GM10847 (cell line): Measurements from ENCODE around the gene PDE4D.

Source experiments
- POLR2A ChIP-seq: IDR thresholded peaks from 2 replicates; pipeline ENCODE4 v1.6.1; 2011; ENCODE audit not compliant: insufficient read length; ENCODE audit errors: extremely low read depth

Gene PDE4D

DNA sequence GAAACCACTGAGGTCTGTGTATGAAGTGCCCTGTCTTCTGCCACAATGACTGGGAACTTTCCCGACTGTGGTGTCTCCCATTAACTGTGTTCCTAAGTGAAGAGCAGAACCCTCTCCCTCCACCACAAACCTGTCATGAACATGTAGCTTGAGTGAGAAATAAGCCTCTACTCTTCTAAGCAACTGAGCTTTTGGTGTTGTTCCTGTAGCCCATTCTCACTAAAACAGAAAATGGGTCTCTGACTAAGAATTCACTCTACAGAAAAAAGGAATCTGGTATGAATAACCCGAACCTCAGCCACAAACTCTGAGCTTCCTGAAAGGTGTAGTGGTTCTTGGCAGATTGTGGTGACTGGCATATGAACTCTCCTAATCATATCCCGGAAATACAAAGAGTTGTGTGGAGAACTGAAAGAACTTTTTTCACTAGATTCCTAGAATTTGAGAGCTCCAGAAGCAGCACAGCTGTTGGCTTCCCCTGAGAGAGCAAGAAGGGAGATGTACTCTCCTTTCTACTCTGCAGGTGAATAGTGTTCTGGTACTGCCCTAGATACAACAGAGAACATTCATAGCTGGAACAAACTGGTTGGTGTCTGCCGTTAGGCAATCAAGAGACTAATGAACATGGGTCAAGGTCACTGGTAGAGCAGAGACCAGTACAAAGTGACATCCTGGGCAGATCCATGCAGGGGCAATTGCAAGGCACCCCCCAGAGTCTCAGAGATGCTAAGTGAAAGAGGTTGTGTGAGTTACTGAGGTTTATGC is 283.8 kb downstream of the PDE4D start:
- TF ChIP-seq POLR2A = no peak

DNA sequence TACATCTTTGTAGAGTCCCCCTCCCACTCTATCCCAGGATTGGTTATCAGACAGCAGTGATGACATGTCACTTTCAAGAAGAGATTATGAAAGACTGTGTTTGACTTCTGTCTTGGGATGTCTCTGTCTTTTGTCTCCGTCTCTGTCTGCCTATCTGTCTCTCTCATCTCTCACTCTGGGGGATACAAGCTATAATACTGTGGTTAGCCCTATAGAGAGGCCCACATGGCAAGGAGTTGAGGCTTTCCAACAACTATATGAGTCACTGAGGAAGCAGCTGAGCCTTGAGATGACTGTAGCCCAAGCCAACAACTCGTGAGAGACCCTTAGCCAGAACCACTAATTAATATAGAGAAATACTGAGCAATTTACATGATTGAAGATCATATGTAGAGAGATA is 284.8 kb downstream of the PDE4D start:
- TF ChIP-seq POLR2A = no peak

DNA sequence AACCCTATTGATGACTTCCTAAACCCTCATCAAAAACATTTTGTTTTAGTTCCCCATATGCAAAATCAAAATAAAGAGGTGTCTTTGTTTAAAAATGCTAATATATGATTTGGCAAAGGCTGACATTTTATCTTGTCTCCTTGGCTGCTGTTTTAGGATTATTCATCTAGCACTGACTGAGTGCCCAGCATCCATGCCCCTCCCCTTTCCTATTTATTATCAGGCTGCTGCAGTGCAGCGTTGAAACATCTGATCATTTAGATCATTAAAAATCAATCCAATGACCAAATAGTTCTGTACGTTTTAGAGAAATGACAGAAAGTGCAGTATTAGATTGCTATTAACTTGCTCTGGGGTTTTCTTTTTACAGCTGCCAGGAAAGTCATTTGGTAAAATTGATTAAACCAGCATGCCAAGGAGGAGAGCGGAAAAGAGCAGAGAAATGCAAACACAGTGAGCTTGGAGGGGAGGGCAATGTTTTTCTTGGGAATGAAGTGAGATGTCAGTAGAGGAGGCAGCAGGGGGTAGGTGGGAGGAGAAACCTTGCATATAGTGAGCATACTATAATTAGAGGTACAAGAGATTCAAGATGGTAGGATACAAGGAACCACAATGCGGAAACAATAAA is 286.3 kb downstream of the PDE4D start:
- TF ChIP-seq POLR2A = no peak

DNA sequence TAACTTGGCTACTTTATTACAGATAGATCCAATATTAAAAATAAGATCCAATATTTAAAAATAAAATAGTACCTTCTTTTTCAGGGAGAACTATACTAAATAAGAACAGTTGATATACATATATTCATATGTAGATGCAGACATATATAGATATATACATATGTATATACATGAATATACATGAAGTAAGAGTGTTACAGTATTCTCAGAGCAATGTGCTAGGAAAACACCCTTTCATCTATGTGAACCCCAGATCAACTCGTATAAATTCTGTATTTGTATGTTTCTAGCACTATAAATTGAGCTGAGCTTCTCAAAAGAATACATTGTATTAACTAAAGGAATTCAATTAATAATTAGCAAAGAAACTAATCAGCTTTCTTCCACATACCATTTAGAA is 287.6 kb downstream of the PDE4D start:
- TF ChIP-seq POLR2A = no peak

DNA sequence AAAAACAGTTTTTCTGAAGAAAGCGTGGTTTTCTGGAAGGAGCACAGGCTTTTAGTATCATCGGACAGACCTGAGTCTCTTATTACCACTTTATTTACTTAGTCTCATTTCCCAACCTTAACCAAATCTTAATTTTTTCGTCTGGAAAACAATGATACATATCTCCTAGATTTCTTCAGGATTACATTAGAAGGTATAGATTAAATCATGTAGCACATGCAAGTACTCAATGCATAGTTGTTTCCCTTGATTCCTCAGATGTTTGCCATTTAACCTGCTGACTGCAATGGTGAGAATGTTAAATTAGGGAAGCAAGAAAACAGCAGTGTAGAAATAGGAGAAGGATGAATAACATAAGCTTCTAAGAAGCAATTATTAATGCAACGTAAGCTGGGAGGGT is 289.4 kb downstream of the PDE4D start:
- TF ChIP-seq POLR2A = no peak

DNA sequence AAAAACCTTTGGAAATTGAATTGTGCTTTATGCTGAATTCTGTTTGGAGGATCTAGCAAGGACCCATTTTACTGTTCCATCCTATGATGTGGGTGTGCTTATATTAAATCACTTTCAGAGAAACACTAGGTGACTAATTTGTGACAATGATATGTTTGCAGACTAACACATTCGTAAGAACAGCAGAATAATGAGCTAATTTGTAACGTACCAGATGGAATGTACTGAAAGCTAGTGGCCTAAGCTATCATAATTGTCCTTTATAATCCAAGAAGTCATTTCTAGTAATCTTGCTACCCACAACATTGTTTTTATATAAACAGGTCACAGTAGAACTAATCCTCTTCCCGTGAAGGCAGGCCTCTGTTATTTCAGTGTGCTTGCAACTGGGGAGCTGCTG is 292.5 kb downstream of the PDE4D start:
- no peak for TF ChIP-seq POLR2A

DNA sequence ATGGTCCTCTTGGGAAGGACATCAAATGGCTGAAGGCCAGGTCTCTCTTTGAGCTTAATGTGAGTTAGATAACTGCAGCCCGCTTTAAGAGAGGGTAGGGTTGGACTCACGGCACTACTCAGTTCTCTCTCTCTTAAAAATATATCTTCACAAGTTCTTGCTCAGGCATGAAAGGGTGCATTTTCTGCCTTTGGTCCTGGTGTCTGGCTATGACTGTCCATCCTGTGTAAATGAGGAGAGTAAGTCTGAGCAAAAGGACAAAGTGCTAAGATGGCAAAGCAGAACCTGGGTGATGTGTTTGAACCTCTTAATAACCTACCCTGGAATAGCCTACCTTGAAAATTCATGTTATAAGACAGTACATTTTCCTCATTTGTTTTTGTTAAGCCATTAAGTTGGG is 293.4 kb downstream of the PDE4D start:
- no peak for TF ChIP-seq POLR2A

DNA sequence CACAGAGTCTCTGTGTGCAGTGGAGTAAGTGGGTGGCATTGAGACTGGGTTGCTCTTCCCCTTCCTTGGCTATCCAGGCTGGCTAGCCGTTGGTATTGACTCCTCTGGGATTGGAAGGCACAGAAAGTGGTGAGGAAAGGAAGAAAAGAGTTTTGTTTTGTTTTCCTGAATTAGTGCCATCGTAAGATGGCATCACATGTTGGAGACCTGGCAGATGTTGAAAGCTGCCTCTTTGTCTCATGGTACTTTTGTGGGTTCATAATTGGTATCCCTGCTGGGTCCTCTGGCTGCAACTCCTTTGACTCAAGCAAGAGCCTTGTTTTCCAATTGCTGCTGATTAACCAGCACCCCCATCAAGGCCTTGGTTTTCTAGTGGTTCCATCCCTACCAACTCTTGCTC is 293.8 kb downstream of the PDE4D start:
- no peak for TF ChIP-seq POLR2A

DNA sequence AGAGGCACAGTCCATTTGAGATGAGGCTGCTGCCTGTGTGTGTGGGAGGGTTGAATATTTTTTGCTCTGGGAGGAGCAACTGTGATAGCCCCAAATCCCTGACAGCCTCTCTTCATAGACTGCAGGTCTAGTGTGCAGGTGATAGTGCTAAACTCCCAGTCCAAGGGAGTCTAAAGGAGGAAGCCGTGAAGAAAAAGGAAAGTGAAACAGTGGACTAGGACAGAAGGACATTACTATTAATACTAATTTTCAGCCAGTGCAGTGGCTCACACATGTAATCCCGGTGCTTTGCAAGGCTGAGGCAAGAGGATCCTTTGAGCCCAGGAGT is 295.0 kb downstream of the PDE4D start:
- TF ChIP-seq POLR2A = no peak

DNA sequence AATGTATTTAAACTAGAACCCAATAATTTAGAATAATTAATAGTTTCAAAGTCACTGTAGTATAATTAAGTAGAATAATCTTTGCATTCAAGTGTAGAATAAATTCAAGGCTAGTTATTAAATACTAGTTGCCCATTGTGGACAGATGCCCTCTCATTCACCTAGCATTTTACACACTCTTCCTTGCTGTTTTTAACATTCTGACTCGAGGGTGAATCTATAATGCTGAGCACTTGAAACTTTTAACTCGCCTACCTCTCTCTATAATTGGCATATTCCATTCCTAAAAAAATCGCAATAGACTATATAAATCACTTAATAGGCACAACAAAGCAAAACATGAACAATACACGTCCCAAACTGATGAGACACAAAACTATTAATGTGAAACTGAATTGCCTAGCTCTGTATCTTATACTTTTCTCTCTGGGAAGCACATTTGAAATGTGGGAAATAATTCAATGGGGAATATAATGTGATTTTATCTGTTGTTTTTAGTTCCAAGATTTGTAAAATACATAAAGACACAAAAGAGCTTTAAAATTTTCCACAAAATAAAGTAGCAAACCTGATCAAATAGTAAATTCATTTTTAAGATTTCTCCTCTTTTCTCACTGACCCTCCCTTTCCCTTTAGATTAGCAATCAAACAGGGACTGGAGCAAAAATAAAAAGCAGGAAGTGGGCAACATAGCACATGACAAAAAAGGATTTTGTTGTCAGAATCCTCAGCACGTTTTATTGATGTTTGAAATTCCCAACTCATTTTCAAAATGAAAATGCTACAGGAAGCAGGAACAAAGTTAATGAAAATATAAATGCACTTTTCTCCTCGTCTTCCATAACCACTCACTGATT is 295.6 kb downstream of the PDE4D start:
- TF ChIP-seq POLR2A = no peak

DNA sequence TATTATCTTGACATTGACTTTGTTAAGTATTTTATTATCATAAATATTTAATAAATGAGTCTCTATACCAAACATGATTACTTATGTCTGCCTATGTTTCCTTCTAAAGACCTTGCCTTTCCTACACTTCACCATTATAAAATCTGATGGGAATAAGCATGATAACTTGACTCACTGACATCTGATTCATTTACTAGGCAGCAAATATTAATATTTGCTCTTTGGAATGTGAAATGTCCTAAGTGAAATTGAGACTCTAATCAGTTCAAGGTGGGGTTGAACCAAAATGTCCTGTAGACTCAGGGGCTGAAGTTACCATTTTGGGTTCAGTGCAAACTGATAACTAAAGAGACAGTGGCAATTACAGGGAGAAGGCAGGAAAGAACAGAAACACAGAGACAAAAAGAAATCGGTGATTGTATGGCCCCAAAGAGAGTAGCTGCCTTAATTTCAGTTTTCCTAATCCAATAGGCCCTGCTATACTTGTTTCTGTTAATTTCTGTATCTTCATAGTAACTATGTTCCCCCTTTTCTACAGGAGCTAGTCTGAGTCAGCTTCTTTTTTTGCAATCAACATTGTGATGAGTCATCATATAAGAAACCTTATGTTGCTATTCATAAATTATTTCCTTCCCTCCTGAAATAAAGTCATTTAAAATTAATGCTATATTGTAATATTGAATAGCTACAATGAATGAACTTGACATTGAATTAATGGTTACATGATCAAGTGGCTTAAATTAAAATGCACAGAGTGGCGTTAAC is 296.8 kb downstream of the PDE4D start:
- TF ChIP-seq POLR2A = no peak

DNA sequence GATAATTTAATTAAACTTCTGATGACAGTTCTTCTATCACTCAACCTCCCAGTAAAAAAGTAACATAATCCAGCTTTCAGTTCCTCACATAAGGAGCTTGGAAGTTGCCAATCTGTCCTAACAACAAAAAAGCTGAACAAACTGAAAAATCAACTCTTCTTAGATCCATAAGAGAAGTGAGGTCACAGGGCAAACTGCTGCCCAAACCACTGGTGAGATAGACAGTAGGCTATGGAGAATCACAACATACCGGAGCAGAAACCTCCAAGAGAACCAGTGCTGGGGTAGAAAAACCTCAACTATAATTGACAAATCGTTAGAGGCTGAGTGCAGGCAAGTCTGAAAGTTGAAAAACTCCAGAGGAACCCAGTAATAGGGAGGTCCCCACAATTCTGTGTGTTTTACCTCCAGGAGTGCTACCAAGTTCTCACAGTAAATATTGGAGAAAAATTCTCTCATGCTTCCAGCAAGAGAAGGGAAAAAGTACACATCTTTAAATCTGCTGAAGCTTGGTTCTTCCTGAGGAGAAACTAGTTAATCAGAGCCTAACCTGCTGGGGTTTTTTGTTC is 300.0 kb downstream of the PDE4D start:
- no peak for TF ChIP-seq POLR2A

DNA sequence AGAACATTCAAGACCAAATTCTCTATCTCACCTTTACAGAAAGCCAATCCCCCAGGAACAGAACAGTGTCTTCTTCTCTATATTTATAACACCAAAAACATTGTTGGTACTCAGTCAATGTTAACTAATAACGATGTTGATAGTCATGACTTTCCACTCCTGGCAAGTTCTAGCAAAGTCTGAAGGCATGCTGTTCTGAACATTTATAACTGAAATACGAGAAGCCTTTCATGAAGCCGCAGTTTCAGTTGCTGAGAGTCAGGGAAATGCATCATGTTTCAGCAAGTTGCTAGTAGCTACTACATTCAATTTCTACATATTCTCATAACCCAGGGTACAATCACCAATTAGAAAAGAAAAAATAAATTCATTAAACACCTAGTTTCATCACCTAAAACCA is 301.4 kb downstream of the PDE4D start:
- TF ChIP-seq POLR2A = no peak

DNA sequence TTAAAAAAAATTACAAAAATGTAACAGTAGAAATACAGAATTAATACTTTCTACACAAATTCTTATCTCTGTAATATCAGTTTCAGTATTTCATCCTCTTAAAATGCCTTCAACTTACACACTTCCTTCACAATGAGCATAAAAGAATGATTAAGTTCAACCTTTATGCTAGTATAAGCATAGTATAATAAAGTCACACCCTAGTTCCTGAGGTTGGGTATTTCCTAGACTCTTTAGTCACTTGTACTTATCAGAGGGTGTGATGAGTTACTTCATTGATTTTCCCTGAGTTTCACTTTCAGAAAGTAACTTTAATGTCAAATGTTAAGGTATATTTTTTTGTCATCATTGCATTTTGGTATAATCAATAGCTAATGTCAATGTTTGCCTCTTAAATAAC is 302.4 kb downstream of the PDE4D start:
- no peak for TF ChIP-seq POLR2A

DNA sequence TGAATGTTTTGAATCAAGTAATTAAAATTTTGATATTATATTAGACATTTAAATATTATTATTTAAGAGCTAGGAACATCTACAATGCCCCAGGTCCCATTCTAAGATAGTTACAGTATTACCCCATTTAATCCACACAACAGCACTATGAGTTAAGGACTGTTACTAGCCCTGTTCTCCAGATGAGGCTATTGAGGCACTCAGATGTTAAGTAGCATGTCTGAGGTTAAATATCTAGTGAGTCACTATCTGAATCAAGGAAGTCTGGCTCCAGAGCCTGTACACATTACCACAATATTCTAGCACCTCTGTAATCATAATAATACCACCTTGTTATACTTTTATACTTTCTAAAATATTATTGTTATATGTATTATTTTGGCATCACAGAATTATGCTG is 304.6 kb downstream of the PDE4D start:
- no peak for TF ChIP-seq POLR2A
